LNCAP (cell line): ENCODE measurements around the gene FNDC11.

Source experiments
- TF ChIP-seq, protein P1 (sequence below): fragments of 450-650 bp; IDR thresholded peaks from 2 replicates; pipeline ENCODE4 v1.5.1; 2017; ENCODE audit warnings: mild to moderate bottlenecking

Gene FNDC11

DNA sequence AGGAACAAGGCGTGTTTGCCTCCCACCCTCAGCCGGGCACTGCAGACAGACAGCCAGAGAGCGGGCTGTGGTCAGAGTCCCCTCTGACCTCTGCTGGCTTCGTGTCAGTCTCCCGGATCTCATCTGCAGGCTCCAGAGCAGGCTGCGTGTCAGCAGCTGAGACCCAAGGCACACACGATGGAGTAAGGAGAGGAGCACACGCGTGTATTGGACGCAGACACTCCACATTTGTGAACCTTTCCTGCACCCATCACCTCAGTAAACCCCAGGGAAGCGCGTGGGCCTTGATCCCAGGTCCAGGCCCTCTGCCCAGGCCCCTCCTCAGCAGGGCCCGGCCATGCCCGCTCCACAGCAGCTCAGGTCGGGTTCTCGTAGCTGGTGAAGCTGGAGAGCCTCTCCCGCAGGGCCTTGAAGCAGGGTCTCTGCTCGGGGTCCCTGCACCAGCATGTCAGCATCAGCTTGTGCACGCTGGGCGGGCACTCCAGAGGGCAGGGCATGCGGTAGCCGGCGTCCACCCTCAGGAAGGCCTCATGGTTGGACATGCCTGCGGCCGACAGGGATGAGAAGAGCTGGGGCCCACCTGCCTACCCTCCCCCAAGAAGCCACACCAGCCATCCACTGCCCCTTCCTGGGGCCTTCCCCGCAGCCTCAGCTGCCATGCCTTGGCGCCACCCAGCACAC, 24.6 kb upstream of the FNDC11 start:
- TF ChIP-seq, protein P1, sequence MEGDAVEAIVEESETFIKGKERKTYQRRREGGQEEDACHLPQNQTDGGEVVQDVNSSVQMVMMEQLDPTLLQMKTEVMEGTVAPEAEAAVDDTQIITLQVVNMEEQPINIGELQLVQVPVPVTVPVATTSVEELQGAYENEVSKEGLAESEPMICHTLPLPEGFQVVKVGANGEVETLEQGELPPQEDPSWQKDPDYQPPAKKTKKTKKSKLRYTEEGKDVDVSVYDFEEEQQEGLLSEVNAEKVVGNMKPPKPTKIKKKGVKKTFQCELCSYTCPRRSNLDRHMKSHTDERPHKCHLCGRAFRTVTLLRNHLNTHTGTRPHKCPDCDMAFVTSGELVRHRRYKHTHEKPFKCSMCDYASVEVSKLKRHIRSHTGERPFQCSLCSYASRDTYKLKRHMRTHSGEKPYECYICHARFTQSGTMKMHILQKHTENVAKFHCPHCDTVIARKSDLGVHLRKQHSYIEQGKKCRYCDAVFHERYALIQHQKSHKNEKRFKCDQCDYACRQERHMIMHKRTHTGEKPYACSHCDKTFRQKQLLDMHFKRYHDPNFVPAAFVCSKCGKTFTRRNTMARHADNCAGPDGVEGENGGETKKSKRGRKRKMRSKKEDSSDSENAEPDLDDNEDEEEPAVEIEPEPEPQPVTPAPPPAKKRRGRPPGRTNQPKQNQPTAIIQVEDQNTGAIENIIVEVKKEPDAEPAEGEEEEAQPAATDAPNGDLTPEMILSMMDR, result no peak

DNA sequence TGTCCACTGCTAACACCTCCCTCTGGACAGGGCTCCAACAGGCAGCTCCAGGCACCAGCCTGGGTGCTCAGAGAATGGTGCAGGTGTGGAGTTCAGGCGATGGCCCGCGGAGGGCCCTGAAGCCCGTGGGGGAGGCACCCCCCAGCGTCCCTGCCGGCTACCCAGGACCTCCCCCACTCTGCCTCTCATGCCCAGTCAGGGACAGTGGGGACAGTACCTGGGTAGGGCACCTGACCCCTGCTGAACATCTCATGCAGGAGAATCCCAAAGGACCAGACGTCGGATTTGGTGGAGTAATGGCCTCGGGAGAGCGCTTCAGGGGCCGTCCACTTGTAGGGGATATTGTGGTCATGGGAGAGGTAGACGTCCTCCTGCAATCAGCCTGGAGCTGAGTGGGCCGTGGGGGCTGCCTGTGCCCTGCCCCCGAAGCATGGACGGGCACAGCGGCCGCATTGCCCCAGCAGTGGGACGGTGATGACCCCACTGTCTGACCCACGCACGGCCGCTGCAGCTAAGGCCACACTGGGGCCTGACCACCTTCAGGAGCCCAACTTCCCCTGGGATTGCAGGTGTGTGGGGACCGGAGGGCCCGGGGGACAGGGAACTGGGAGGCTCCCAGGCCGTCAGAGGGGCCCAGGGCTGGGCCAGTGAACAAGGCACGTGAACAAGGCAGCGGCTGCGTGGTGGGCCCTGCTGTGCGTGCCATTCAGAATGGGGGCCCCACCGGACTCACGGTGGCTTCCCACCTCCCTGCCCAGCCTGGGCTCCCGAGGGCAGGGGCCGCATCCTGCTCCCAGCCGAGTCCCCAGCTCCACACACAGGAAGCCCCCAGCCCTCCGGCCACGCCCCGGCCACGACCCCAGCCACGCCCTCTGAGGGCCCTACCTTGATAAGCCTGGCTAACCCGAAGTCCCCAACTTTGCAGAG, 23.8 kb upstream of the FNDC11 start:
- TF ChIP-seq, protein P1, result no peak

DNA sequence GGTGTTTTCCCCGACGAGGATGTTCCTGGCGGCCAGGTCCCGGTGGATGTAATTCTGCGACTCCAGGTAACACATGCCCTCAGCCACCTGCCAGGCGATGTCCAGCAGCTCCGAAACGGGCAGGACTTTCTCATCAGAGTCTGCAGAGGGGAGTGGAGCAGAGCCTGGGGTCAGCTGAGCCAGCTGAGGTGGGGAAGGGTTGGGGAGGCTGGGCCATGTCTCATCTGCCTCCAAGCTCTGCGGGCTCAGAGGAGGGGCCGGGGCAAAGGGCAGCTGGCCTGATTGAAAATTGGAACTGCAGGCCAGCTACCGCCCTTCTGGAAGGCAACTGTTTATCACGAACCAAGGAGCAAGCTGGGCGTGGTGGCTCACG, 23.2 kb upstream of the FNDC11 start:
- TF ChIP-seq, protein P1, result no peak

DNA sequence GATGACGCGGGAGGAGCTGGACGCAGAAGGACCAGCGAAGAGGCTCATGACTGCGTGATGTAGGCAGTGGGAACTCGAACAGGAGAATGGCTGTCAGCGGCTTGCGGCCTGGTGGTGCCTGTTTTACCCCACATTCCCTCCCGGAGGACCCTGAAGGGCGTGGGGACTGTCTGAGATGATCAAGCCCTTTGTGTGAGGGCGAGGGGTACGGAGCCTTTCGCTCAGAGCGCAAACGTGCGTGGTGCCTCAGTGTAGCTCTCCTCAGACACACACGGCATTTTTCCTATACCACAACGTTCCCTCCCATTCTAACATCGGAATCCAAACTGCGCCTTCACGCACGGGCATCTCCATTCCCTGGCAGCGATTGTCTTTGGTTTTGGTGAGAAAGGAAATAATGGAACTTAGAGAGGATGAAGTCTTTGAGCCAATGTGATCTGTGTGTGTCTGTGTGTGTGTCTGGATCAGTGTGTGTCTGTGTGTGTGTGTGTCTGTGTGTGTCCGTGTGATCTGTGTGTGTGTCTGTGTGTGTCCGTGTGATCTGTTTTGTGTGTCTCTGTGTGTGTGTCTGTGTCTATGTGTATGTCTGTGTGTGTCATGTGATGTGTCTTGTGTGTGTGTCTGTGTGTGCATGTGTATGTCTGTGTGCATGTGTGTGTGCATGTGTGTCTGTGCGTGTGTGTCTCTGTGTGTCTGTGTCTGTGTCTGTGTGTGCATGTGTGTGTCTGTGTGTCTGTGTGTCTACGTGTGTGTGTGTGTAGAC, 22.1 kb upstream of the FNDC11 start:
- TF ChIP-seq, protein P1, result no peak

DNA sequence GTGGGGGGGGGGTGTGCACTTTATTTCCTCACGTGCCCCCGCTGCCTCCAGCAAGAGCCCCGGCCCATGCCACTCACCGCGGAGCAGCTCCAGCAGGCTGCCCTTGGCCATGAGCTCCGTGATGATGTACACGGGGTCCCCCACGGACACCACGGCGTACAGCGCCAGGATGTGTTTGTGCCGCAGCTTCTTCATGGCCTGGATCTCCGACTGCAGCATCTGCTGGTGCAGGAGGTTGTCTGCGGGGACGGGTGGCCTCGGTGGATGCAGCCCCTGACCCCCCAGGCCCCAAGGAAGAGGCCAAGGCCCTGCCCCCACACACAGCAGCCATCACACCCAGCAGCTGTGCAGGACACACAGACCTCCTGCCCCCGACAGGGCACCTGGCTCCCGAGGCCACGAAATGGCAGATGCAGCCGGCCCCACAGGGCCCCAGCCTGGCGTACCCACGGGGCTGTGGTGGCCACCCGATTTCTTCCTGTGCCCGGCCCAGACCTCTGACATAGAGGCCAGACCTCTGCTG, 21.4 kb upstream of the FNDC11 start:
- TF ChIP-seq, protein P1, result no peak

DNA sequence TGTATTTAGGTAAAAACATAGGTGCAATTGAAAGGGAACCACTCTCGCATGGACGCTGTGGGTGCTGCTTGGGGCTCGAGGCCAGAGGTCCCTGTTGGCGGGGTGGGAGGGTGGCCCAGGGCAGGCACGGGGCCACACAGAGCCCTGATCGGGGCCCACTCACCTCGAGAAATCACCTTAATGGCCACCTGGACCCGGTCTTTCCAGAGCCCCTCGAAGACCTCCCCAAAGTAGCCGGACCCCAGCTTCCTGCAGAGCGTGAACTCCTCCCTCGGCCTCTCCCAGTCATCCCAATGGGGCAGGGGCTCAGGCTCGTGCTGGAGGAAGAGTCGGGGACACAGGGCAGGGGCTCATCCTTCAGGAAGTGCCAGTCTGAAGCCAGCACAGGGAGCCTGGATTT, 20.6 kb upstream of the FNDC11 start:
- TF ChIP-seq, protein P1, result no peak

DNA sequence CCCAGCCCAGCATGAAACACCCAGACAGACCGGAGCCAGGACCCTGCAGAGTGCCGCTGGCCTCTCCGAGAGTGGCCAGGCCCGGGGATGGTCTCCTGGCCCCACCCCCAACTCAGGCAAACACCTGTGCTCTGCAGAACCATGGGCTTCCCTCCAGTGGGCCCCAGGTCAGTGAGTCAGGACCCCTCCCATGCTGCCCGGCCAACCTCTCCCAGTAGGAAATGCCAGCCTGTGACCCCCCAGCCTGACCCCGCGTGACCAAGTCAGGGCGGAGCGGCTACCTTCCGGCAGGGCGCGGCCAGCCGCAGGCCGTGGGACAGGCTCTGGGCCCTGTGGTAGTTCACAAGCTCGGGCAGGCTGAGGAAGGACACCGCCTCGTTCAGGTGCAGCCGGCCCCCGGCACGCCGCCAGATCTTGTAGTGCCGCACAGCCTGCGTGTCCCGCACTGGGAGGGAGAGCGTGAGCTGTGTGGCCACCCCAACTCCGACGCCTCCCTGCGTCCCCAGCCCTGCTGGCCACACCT, 20.0 kb upstream of the FNDC11 start:
- TF ChIP-seq, protein P1, result no peak
